NCI-H748 (cell line): ENCODE measurements around the gene AGBL4.
"Not testable (repeated sequence)": the region's sequence is repeated elsewhere in the genome, so short reads cannot be mapped to it uniquely, and the experiment has no call there.

Source experiments
- DNase-seq: peaks from one replicate; lab custom pipeline; 2025; ENCODE audit not compliant: unreplicated experiment; lab: John Stamatoyannopoulos, UW

AGBL4 gene

GRCh38 chr1:48523558-48523957, 1500.2 kb downstream of the AGBL4 start:
- no peak for DNase-seq

- not testable (repeated sequence) for DNase-seq
Observed at GRCh38 chr1:48519896-48520295, 1503.9 kb downstream of the AGBL4 start.

GRCh38 chr1:48506870-48507269, 1516.9 kb downstream of the AGBL4 start:
- DNase-seq, result no peak

DNA sequence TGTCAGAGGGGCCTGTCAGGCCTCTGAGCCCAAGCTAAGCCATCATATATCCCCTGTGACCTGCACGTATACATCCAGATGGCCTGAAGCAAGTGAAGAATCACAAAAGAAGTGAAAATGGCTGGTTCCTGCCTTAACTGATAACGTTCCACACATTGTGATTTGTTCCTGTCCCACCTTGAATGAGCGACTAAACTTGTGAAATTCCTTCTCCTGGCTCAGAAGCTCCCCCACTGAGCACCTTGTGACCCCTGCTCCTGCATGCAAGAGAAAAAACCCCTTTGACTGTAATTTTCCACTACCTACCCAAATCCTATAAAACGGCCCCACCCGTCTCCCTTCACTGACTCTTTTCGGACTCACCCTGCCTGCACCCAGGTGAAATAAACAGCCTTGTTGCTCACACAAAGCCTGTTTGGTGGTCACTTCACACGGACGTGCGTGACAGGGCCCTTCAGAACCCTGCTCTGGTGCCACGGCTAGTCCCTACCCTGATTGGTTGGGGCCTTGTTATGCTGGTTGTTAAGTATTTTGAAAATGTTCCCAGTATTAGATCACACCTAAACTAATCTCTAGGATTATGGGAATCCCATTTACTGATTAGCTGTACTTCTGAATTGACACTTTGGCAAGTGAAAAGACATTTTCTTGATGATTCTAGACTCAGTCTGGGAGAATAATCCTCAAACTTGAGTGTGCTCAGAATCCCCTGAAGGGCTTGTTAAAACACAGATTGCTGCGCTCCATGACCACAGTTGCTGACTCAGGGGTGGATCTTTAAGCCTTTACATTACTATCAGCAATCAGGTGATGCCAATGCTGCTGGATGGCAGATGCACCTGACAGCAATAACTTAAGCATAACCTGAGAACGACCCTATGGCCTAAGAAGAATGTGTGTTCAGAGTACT, 1523.0 kb downstream of the AGBL4 start:
- no peak for DNase-seq

- DNase-seq, result peak; percentile 11
Observed at GRCh38 chr1:48499211-48499735, 1524.5 kb downstream of the AGBL4 start.

GRCh38 chr1:48498096-48498791, 1525.5 kb downstream of the AGBL4 start:
- DNase-seq, result peak; percentile 84

- DNase-seq, result no peak
Observed at GRCh38 chr1:48495911-48496310, 1527.8 kb downstream of the AGBL4 start.

DNA sequence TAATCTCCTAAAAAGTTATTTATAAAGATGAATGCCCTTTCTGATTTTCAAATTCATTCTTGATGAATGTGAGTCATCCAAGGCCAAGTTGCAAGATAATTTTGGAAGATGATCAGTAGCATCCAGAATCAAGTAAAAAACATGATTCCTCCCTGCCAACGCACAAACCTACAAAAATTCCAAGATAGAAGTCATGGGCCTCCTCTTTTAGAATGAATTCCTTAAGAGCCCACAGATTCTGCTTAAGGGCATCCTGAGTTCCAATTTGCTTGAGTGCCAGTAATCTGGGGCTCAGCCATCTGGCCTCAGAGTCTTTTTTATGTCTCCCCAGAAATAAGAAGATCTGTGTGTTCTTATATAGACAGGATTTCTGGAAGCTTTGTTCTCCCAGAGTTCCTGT, 1528.6 kb downstream of the AGBL4 start:
- DNase-seq, result no peak

GRCh38 chr1:48493970-48494769, 1529.6 kb downstream of the AGBL4 start:
- DNase-seq, result no peak

DNA sequence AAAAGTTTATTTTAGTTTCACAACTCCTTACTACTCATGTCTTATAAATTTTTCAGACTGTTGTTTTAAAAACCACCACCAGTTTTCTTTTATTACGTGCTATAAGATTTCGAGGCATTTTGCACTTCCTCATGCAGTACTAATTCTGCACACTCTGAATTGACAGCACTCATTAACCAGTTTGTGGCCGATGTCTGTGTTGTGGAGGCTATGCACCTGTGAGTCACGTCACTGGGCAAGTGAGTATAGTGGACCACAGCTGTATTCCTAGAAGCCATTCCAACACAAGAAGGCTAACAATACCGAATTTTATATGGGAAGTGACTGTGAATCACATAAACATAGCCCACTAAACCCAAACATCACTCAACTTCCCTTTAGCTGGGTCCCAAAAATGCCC, 1530.7 kb downstream of the AGBL4 start:
- no peak for DNase-seq

- no peak for DNase-seq
Observed at GRCh38 chr1:48492392-48492791, 1531.4 kb downstream of the AGBL4 start.

- no peak for DNase-seq
Observed at GRCh38 chr1:48488721-48489120, 1535.0 kb downstream of the AGBL4 start.
